ENCODE data around the gene EFCAB12. TPM values are rescaled to one million over a fixed set of nuclear protein-coding genes. Genes with fewer than 3 reads are reported as not detected.
A peak's percentile ranks its signal among the peaks of the same experiment; 100 is the strongest.

EFCAB12 gene
- total and polyA plus RNA-seq, 8 donors: 0.47 to 5.7 (median 3.7) TPM

- no peak for DNase-seq
- H3K27me3 ChIP-seq: no peaks in the 10 kb centered on the region
- ATAC-seq: no peak
- TF ChIP-seq, protein P1, sequence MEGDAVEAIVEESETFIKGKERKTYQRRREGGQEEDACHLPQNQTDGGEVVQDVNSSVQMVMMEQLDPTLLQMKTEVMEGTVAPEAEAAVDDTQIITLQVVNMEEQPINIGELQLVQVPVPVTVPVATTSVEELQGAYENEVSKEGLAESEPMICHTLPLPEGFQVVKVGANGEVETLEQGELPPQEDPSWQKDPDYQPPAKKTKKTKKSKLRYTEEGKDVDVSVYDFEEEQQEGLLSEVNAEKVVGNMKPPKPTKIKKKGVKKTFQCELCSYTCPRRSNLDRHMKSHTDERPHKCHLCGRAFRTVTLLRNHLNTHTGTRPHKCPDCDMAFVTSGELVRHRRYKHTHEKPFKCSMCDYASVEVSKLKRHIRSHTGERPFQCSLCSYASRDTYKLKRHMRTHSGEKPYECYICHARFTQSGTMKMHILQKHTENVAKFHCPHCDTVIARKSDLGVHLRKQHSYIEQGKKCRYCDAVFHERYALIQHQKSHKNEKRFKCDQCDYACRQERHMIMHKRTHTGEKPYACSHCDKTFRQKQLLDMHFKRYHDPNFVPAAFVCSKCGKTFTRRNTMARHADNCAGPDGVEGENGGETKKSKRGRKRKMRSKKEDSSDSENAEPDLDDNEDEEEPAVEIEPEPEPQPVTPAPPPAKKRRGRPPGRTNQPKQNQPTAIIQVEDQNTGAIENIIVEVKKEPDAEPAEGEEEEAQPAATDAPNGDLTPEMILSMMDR (IDR thresholded peaks at IDR 0.05): no peak
- H3K27ac ChIP-seq: peak overlapping the region; percentile 93 to 97
- intact Hi-C loops (cut with DNase I): no loop called here
- H3K9me3 ChIP-seq: no peaks in the 10 kb centered on the region
- peaks cover 8 to 19% of the 10 kb centered on the region in 2 donors for H3K36me3 ChIP-seq
- peaks cover 22 to 82% of the 10 kb centered on the region in 2 donors for H3K4me1 ChIP-seq
- peak overlapping the region in 1 of 2 donors; percentile 77 for H3K4me3 ChIP-seq
Measured at GRCh38 chr3:129441215-129441614, 12.8 kb upstream of the EFCAB12 start.

DNA sequence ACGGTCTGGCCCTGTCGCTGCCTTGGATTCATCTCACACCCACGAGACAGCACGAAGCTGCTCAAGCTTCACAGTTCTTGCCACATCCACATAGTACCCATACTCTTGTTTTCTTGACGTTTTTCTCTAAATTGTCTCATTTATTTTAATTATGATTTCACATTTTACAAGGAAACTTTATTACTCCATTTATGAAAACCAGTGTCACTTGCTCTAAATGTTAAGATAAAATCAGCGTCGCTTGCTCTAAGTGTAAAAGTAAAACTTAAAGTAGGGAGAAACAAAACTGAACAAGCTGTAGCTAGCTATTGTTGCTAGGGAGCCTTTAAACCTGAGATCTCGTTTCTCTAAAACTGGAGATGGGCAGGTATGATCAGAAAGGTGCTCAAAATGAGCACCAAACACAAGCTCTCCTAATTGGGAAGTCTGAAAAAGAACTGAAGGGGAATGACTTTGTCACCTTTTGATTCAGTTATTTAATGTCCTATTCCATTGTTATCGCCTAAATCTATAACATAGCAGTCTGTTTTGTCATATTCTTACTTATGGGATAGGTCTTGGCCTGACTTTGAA is 12.3 kb upstream of the EFCAB12 start:
- Histone ChIP-seq H3K27me3 (no peaks in the 10 kb centered on the region), H3K36me3 (peaks cover 8 to 24% of the 10 kb centered on the region in 2 donors), H3K9me3 (no peaks in the 10 kb centered on the region), H3K4me3 (peak overlapping the region; percentile 77 to 87), H3K27ac (peak overlapping the region; percentile 93 to 97), H3K4me1 (peaks cover 26 to 85% of the 10 kb centered on the region in 2 donors)
- intact Hi-C loops (cut with DNase I): no loop called here
- ATAC-seq: no peak
- DNase-seq: peak in 1 of 4 donors; percentile 51
- TF ChIP-seq, protein P1 (IDR thresholded peaks at IDR 0.05): no peak

DNA sequence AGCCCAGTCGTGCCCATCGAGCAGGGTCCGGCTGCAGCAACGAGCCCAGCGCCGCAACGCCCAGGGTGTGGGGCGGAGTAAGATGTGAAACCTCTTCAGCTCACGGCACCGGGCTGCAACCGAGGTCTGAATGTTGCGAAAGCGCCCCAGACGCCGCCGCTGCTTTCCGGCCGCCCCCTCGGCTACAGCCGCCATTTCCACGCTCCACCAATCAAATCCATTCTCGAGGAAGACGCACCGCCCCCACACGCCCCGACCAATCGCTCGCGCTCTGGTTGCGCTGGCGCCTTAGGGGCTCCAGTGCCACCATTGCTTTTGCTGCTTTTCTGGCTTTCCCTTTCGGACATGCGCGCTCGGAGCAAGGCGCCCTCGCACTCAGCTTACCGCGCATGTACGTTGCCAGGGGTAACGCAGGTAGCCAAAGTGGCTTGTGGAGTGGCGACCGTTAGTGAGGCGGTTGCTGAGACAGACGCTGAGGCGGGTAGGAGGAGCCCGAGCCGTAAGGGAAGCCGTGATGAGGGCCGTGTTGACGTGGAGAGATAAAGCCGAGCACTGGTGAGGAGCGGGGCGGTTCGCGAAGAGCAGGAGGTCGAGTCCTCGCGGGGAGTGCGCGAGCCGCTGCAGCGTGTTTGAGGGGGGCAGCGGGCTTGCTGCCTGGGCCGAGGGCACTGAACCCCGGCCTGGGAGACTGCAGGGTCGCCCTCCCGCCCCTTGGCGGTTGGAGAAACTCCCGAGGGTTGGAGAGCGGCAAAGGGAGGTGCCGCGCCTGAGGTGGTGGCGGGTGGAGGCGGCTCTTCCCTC is 11.6 kb upstream of the EFCAB12 start, which contains the start of the genes IFT122 and MBD4:
TSS of gene IFT122 (plus strand) at position 408 of the 801 bp plus-strand sequence. CDS start at position 515, 107 bp downstream.
TSS of gene MBD4 (minus strand) at position 132 of the 801 bp plus-strand sequence. CDS start at position 17, 115 bp downstream.
- ATAC-seq: peak; percentile 94
- TF ChIP-seq, protein P1 (IDR thresholded peaks at IDR 0.05): no peak
- Histone ChIP-seq H3K4me3 (peak within 1 kb of the TSS; percentile 77 to 87), H3K36me3 (peaks cover 8 to 31% of the 10 kb centered on the region in 2 donors), H3K9me3 (no peaks in the 10 kb centered on the region), H3K4me1 (peaks cover 30 to 85% of the 10 kb centered on the region in 2 donors), H3K27ac (peak within 1 kb of the TSS; percentile 93 to 97), H3K27me3 (no peaks in the 10 kb centered on the region)
- DNase-seq: peak; percentile 96 to 99 (median 98)
- intact Hi-C loops (cut with DNase I): no loop called here

DNA sequence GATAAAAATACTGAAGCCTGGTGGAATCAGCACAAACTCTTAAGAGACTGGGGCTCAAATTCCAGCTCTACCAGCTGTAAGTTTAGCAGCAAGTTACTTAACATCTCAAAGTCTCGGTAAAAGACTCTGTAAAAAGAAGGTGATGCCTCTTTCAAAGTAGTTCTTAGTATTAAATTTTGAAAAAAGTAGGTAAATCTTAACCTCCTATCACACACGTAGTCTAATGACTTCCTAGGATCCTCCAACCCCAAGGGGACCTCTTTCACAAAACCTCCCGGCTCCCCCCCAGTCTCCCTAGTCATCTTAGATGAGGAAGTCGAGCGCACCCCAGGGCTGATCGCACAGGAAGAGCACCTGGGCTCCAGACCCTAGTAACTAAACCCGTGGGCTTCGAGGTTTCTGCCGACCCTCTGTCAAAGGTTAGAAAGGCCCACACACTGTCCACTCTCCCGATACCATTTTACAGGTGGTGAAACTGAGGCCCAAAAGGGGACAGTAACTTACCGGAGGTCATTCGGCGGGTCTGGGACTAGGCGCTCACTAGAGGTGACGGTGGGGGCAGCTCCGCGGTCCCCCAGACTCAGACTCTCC is 10.9 kb upstream of the EFCAB12 start:
- ATAC-seq (peak; percentile 15), DNase-seq (peak in 2 of 4 donors; percentile 70 to 81)
- Histone ChIP-seq H3K27ac (peak overlapping the region; percentile 93 to 97), H3K36me3 (peaks cover 8 to 36% of the 10 kb centered on the region in 2 donors), H3K9me3 (no peaks in the 10 kb centered on the region), H3K4me3 (peak overlapping the region; percentile 77 to 87), H3K4me1 (peaks cover 30 to 81% of the 10 kb centered on the region in 2 donors), H3K27me3 (no peaks in the 10 kb centered on the region)
- TF ChIP-seq, protein P1 (IDR thresholded peaks at IDR 0.05): no peak
- intact Hi-C loops (cut with DNase I): no loop called here

Measured in left lung (tissue), 10 donors.